Tibial nerve (tissue), 4 donors: Measurements from ENCODE around the gene CCDC194. TPM values are rescaled to one million over a fixed set of nuclear protein-coding genes. Genes with fewer than 3 reads are reported as not detected.

Experiments used
- DNase-seq, 2 donors: peaks; one replicate each; pipeline ENCODE4 v3.0.0-alpha.2; 2019; ENCODE audit warnings: low spot score in 2 of 2
- H3K27ac ChIP-seq, 4 donors: fragments of 200-600 bp; sonication (generic) in 3 of 4; one replicate each; pipeline ENCODE4 v1.5.1; 2017 to 2019; ENCODE audit warnings: mild to moderate bottlenecking in 1 of 4
- H3K27me3 ChIP-seq, 2 donors: fragments of 200-600 bp; sonication (generic) in 1 of 2; one replicate each; pipeline versions ENCODE4 v1.5.1 to v1.6.0; 2017 to 2019
- H3K36me3 ChIP-seq, 3 donors: fragments of 200-600 bp; sonication (generic); one replicate each; pipeline ENCODE4 v1.5.1; 2018 to 2019
- H3K4me1 ChIP-seq, 4 donors: fragments of 200-600 bp; sonication (generic) in 3 of 4; one replicate each; pipeline ENCODE4 v1.5.1; 2017 to 2019
- H3K4me3 ChIP-seq, 4 donors: fragments of 200-600 bp; sonication (generic) in 3 of 4; one replicate each; pipeline ENCODE4 v1.5.1; 2017 to 2019; ENCODE audit warnings: mild to moderate bottlenecking in 1 of 4, moderate library complexity in 1 of 4
- H3K9me3 ChIP-seq, 4 donors: fragments of 200-600 bp; sonication (generic) in 3 of 4; one replicate each; pipeline ENCODE4 v1.5.1; 2017 to 2019
- CTCF ChIP-seq, 5 experiments: fragments of 200-600 bp in 3 of 5; fragments of 450-650 bp in 2 of 5; sonication (generic) in 3 of 5; IDR thresholded peaks; one replicate each; pipeline ENCODE4 v1.5.1; 2016 to 2019; ENCODE audit warnings: antibody characterized with exemption in 5 of 5, mild to moderate bottlenecking in 3 of 5, moderate library complexity in 2 of 5
- EP300 ChIP-seq, 2 donors: sonication (generic); formaldehyde crosslinking; IDR thresholded peaks; one replicate each; pipeline ENCODE4 v1.6.1; 2017; ENCODE audit warnings: antibody characterized with exemption in 2 of 2, mild to moderate bottlenecking in 1 of 2
- POLR2A ChIP-seq, 2 donors: fragments of 450-650 bp; IDR thresholded peaks; one replicate each; pipeline ENCODE4 v1.6.1; 2017; ENCODE audit warnings: antibody characterized with exemption in 2 of 2, mild to moderate bottlenecking in 2 of 2, moderate library complexity in 2 of 2
- WGBS, 2 donors: methylation state at CpG; one replicate each; pipeline ENCODE4 v1.1.5; 2018; 5-methylcytosine and 5-hydroxymethylcytosine counted together
- total RNA-seq, 4 donors: library from RNA; depleted of rRNA; stranded (reverse); fragments of >200 nt; gene quantifications; one replicate each; pipeline ENCODE4 v1.1.0, GENCODE V29; 2016

The CCDC194 gene
- total RNA-seq, 4 donors from 2014 or later, result 0.63 to 4.5 (median 2.0) TPM; not detected in 1

DNA sequence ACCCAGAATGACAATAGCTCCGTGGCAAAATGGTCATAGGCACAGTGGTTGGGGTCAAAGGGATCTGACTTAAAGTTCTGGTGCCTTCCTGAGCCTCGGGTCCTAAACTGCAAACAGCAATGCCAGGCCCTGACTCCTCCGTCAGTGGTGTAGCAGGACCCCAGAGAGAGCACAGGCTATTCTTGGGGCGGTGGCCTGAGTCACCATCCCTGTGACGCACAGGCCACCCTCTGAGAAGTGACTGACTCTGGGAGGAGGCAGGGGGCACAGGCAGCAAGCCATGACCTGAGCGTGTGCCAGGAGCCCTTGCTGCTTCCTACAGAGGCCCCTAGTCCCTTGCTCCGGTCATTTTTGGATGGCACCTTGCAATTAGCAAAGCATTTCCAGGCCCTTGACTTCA lies 35.6 kb downstream of the CCDC194 start:
- H3K4me3 ChIP-seq, result no peak overlapping the region
- H3K4me1 ChIP-seq, result no peaks in the 10 kb centered on the region
- peak overlapping the region in 2 of 4 donors; percentile 19 to 38 for H3K27ac ChIP-seq
- H3K36me3 ChIP-seq, result no peaks in the 10 kb centered on the region
- DNase-seq, result no peak
- no peaks in the 10 kb centered on the region for H3K27me3 ChIP-seq
- no peaks in the 10 kb centered on the region for H3K9me3 ChIP-seq
- WGBS, 2 donors, result 41 to 54% methylated on average over 6 of the region's 7 CpGs
- TF ChIP-seq CTCF (IDR thresholded peaks at IDR 0.05) (no peak), POLR2A (IDR thresholded peaks at IDR 0.05) (no peak), EP300 (IDR thresholded peaks at IDR 0.05) (peak in 1 of 2 donors; percentile 45)

GRCh38 chr19:17357724-17358123 lies 36.3 kb downstream of the CCDC194 start:
- TF ChIP-seq EP300 (IDR thresholded peaks at IDR 0.05), result no peak
- TF ChIP-seq POLR2A (IDR thresholded peaks at IDR 0.05), result no peak
- TF ChIP-seq CTCF (IDR thresholded peaks at IDR 0.05), result no peak
- Histone ChIP-seq H3K27ac (peak overlapping the region in 2 of 4 donors; percentile 19 to 38), H3K9me3 (no peaks in the 10 kb centered on the region), H3K27me3 (no peaks in the 10 kb centered on the region), H3K4me3 (no peak overlapping the region), H3K4me1 (no peaks in the 10 kb centered on the region), H3K36me3 (no peaks in the 10 kb centered on the region)
- no peak for DNase-seq
- 65 to 73% methylated on average over 11 of the region's 11 CpGs for WGBS, 2 donors

DNA sequence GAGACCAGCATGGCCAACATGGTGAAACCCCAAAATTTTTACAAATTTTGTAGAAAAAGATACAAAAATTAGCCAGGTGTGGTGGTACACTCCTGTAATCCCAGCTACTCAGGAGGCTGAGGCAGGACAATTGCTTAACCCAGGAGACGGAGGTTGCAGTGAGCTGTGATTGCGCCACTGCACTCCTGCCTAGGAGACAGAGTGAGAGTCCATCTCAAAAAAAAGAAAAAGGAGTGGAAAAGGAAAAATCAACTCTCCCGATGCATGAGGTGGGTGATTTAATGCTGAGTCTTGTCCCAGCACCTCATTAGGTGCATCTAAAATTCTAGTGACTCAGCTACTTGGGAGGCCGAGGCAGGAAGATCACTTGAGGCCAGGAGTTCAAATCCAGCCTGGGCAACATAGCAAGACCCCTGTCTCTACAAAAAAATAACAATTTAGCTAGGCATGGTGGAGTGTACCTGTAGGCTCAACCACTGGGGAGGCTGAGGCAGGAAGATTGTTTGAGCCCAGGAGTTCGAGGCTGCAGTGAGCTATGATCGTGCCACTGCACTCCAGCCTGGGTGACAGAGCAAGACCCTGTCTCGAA lies 36.8 kb downstream of the CCDC194 start:
- Histone ChIP-seq H3K27me3 (no peaks in the 10 kb centered on the region), H3K4me1 (no peaks in the 10 kb centered on the region), H3K36me3 (no peaks in the 10 kb centered on the region), H3K9me3 (no peaks in the 10 kb centered on the region), H3K4me3 (no peak overlapping the region), H3K27ac (peak overlapping the region in 1 of 4 donors; percentile 38)
- no peak for DNase-seq
- TF ChIP-seq POLR2A (IDR thresholded peaks at IDR 0.05), result no peak
- TF ChIP-seq EP300 (IDR thresholded peaks at IDR 0.05), result no peak
- TF ChIP-seq CTCF (IDR thresholded peaks at IDR 0.05), result no peak
- WGBS, 2 donors, result 85 to 88% methylated on average over 7 of the region's 7 CpGs

DNA sequence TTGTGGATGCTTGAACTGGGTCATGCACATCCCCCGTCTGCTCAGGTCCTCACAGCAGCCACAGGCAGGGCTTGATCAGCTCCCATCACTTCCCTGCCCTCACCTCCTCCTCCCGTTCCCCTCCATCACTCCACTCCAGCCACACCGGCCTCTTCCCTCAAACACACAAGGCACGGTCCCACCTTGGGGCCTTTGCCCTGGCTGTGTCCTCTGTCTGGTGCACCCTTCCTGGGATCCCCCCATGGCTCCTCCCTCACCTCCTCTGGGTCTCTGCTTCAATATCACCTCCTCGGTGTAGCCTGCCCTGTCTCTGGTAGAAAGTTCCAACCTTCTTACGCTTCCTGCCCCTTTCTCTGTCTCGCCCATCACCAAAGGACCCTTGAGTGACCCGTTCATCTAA lies 40.6 kb downstream of the CCDC194 start:
- no peak for DNase-seq
- WGBS, 2 donors, result 77 to 78% methylated on average over 8 of the region's 8 CpGs
- no peak overlapping the region for H3K4me3 ChIP-seq
- peaks cover 0 to 17% of the 10 kb centered on the region in 2 donors for H3K27me3 ChIP-seq
- H3K4me1 ChIP-seq, result peaks cover 0 to 11% (median 2%) of the 10 kb centered on the region in 4 donors
- H3K9me3 ChIP-seq, result no peaks in the 10 kb centered on the region
- no peak for TF ChIP-seq CTCF (IDR thresholded peaks at IDR 0.05)
- TF ChIP-seq POLR2A (IDR thresholded peaks at IDR 0.05), result no peak
- no peak for TF ChIP-seq EP300 (IDR thresholded peaks at IDR 0.05)
- H3K36me3 ChIP-seq, result no peaks in the 10 kb centered on the region
- no peak overlapping the region for H3K27ac ChIP-seq

- H3K9me3 ChIP-seq, result no peaks in the 10 kb centered on the region
- peaks cover 0 to 17% of the 10 kb centered on the region in 2 donors for H3K27me3 ChIP-seq
- no peak for DNase-seq
- TF ChIP-seq EP300 (IDR thresholded peaks at IDR 0.05) (peak in 1 of 2 donors; percentile 57), POLR2A (IDR thresholded peaks at IDR 0.05) (no peak)
- H3K27ac ChIP-seq, result no peak overlapping the region
- peaks cover 0 to 16% (median 3%) of the 10 kb centered on the region in 4 donors for H3K4me1 ChIP-seq
- 25 to 46% methylated on average over 14 of the region's 14 CpGs for WGBS, 2 donors
- H3K4me3 ChIP-seq, result no peak overlapping the region
- no peaks in the 10 kb centered on the region for H3K36me3 ChIP-seq
These were observed 41.3 kb downstream of the CCDC194 start for GRCh38 chr19:17352608-17353280.
